Type B pancreatic cell (in vitro differentiated cells): ENCODE results near the gene CTNNA3. TPM values are rescaled to one million over a fixed set of nuclear protein-coding genes. Genes with fewer than 3 reads are reported as not detected.

ENCODE experiments used
- DNase-seq: peaks from one replicate; pipeline ENCODE4 v3.0.0; 2021; ENCODE audit warnings: mixed read lengths; ENCODE audit not compliant: unreplicated experiment; ENCODE audit errors: extremely low spot score
- H3K27ac Mint-ChIP-seq: 2 replicates; pipeline ENCODE4 v1.8.0; 2021; ENCODE audit warnings: mild to moderate bottlenecking, mixed read lengths
- H3K27me3 Mint-ChIP-seq: 2 replicates; pipeline ENCODE4 v1.8.0; 2021; ENCODE audit warnings: mixed read lengths
- H3K36me3 Mint-ChIP-seq: 2 replicates; pipeline ENCODE4 v1.8.0; 2021; ENCODE audit warnings: mixed read lengths
- H3K4me1 Mint-ChIP-seq: one replicate; pipeline ENCODE4 v1.8.0; 2021; ENCODE audit warnings: mixed read lengths; ENCODE audit not compliant: unreplicated experiment
- H3K4me3 Mint-ChIP-seq: 2 replicates; pipeline ENCODE4 v1.8.0; 2021; ENCODE audit warnings: mild to moderate bottlenecking, mixed read lengths
- H3K9me3 Mint-ChIP-seq: 2 replicates; pipeline ENCODE4 v1.8.0; 2021; ENCODE audit warnings: mixed read lengths
- total RNA-seq: library from RNA; stranded (reverse); gene quantifications from 2 replicates; pipeline ENCODE4 v1.2.1, GENCODE V29; 2021; ENCODE audit warnings: low replicate concordance
- TF ChIP-seq, protein P1 (sequence below): fragments of 200-600 bp; sonication (generic); conservative IDR thresholded peaks from 2 replicates; pipeline ENCODE4 v1.5.0; 2021; ENCODE audit warnings: antibody characterized with exemption, mild to moderate bottlenecking

The CTNNA3 gene
- total RNA-seq, 1 donor from 2014 or later, result 2.6 TPM

DNA sequence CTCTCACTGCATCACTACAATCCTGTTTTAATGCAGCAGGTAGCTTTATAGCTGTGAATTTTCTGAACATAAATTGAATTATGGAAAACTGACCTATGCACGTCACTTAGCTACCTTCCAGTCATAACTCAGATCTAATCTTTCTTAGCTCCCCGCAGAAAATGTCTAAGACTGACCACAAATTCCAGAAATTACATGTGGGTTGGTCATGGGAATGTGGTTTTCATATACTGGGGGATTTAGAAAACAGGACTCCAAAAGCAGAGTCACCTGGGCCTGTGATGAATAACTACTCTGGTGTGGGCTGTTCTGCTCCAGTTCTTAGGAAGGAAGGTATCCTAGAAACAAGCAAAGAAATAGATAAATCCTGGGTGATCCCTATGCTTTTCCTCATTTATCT, 948.5 kb downstream of the CTNNA3 start:
- Mint-ChIP-seq H3K27me3 (no peaks in the 10 kb centered on the region), H3K4me3 (no peak overlapping the region), H3K9me3 (no peaks in the 10 kb centered on the region), H3K36me3 (no peaks in the 10 kb centered on the region), H3K27ac (no peak overlapping the region), H3K4me1 (no peaks in the 10 kb centered on the region)
- DNase-seq, result no peak
- TF ChIP-seq, protein P1, sequence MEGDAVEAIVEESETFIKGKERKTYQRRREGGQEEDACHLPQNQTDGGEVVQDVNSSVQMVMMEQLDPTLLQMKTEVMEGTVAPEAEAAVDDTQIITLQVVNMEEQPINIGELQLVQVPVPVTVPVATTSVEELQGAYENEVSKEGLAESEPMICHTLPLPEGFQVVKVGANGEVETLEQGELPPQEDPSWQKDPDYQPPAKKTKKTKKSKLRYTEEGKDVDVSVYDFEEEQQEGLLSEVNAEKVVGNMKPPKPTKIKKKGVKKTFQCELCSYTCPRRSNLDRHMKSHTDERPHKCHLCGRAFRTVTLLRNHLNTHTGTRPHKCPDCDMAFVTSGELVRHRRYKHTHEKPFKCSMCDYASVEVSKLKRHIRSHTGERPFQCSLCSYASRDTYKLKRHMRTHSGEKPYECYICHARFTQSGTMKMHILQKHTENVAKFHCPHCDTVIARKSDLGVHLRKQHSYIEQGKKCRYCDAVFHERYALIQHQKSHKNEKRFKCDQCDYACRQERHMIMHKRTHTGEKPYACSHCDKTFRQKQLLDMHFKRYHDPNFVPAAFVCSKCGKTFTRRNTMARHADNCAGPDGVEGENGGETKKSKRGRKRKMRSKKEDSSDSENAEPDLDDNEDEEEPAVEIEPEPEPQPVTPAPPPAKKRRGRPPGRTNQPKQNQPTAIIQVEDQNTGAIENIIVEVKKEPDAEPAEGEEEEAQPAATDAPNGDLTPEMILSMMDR, result no peak

DNA sequence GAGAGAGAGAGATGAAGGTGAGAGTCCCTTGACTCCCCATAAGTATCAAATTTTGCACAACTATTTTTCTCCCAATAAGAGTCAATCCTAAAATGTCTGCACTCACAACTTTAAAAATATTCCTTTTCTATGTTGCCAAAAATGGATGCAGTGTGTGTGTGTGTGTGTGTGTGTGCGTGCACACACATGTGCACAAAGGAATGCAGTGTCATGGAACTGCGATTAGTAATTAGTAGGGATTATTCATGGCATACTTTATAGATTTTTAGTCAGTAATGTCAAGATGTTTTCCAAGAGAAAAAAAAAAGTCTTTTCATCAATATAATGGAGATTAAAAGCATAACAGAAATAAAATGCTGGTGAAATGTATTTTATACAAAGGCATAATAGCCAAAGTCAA, 949.3 kb downstream of the CTNNA3 start:
- Mint-ChIP-seq H3K27ac (no peak overlapping the region), H3K9me3 (no peaks in the 10 kb centered on the region), H3K36me3 (no peaks in the 10 kb centered on the region), H3K4me3 (no peak overlapping the region), H3K27me3 (no peaks in the 10 kb centered on the region), H3K4me1 (no peaks in the 10 kb centered on the region)
- no peak for DNase-seq
- TF ChIP-seq, protein P1, result no peak

DNA sequence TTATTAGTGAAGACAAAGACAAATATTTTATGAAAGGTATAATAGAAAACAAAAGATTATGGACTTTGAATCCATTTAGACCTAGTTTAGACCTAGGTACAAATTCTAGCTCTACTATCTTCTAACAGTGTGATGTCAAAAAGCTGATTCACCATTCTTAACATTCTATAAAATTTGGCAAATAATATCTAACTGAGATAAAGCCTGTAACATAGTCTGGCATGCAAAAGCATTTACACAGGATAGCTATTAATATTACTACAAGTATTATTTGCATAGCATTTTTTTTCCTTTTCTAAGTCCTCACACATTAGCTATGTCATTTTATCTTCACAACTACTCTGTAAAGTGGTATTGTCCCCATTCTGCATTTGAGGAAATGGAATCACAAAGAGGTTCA, 949.7 kb downstream of the CTNNA3 start:
- H3K27me3 Mint-ChIP-seq, result no peaks in the 10 kb centered on the region
- H3K27ac Mint-ChIP-seq, result no peak overlapping the region
- TF ChIP-seq, protein P1, result no peak
- H3K4me3 Mint-ChIP-seq, result no peak overlapping the region
- H3K4me1 Mint-ChIP-seq, result no peaks in the 10 kb centered on the region
- no peaks in the 10 kb centered on the region for H3K36me3 Mint-ChIP-seq
- H3K9me3 Mint-ChIP-seq, result no peaks in the 10 kb centered on the region
- no peak for DNase-seq

DNA sequence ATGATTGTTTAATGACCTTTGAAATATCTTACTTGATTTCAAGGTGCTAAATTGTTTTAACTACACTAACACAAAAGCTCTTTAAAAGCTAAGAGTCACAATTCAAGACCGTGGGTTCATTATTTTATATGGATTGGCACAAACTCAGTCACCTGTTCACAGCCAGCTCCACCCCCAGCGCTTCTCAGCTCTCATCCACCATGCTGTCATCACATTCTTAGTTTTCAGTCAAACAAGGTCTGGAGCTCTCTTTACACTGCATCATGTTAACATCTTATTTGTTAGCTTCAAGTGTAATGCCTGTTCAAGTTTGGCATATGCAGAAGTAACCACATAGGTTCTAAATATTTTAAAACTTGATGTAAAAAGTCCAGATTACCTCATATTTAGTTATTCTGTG, 951.1 kb downstream of the CTNNA3 start:
- H3K27me3 Mint-ChIP-seq, result no peaks in the 10 kb centered on the region

DNA sequence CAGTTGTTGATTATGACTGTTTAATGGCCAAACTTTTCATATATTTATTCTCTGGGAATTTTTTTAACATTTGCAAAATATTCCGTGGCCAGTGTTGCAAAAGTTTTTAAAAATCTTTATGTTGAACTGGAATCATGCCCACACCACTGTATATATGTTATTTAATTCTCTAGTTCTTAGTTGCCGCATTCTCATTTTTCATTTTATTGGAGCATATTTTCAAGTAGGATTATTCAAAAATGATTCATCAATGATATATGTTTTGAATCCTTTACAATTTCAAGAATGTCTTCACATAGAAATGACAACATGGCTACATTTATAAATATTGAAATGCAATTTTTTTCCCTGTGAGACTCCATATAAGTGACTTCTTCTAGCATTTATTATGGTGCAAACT, 958.8 kb downstream of the CTNNA3 start:
- Mint-ChIP-seq H3K4me3 (no peak overlapping the region), H3K27ac (no peak overlapping the region), H3K4me1 (no peaks in the 10 kb centered on the region), H3K36me3 (no peaks in the 10 kb centered on the region), H3K9me3 (peaks cover 2% of the 10 kb centered on the region), H3K27me3 (no peaks in the 10 kb centered on the region)
- TF ChIP-seq, protein P1, result no peak
- no peak for DNase-seq

More for the DNA sequence above, 951.1 kb downstream of the CTNNA3 start:
- Mint-ChIP-seq H3K9me3 (no peaks in the 10 kb centered on the region), H3K4me1 (no peaks in the 10 kb centered on the region), H3K27ac (no peak overlapping the region), H3K36me3 (no peaks in the 10 kb centered on the region), H3K4me3 (no peak overlapping the region)
- TF ChIP-seq, protein P1, result no peak
- DNase-seq, result no peak
